HepG2 (cell line): ENCODE measurements around the gene SHISA5. TPM values are rescaled to one million over a fixed set of nuclear protein-coding genes. Genes with fewer than 3 reads are reported as not detected.

Experiments
- ARNT2 ChIP-seq: sonication (generic); formaldehyde crosslinking; IDR thresholded peaks from 2 replicates; pipeline ENCODE4 v1.8.0; 2022; ENCODE audit warnings: mild to moderate bottlenecking, low read depth, missing genetic modification reagents, moderate library complexity
- BCLAF1 ChIP-seq: fragments of 450-650 bp; IDR thresholded peaks from 2 replicates; pipeline ENCODE4 v1.6.1; 2017; ENCODE audit warnings: mild to moderate bottlenecking
- HCFC1 ChIP-seq: fragments of 150-350 bp; IDR thresholded peaks from 2 replicates; pipeline ENCODE4 v1.6.1; 2014; ENCODE audit warnings: low read depth, low read length
- HNF1B ChIP-seq: sonication (generic); formaldehyde crosslinking; IDR thresholded peaks from 2 replicates; pipeline ENCODE4 v1.5.1; 2020; ENCODE audit warnings: mild to moderate bottlenecking, moderate library complexity, missing genetic modification reagents
- KLF16 ChIP-seq, 2 experiments: sonication (generic) in 1 of 2; formaldehyde crosslinking in 1 of 2; IDR thresholded peaks; 2 replicates each; pipeline versions ENCODE4 v1.6.1 to v1.8.0; 2016 to 2023; ENCODE audit warnings: missing genetic modification reagents in 2 of 2, missing compliant biosample characterization in 1 of 2
- KMT2B ChIP-seq: IDR thresholded peaks from 2 replicates; pipeline ENCODE4 v1.6.1; 2016; ENCODE audit warnings: missing genetic modification reagents, missing compliant biosample characterization
- MEF2D ChIP-seq: sonication (generic); formaldehyde crosslinking; IDR thresholded peaks from 2 replicates; pipeline ENCODE4 v1.5.1; 2020; ENCODE audit warnings: mild to moderate bottlenecking, missing genetic modification reagents
- MXD3 ChIP-seq: IDR thresholded peaks from 2 replicates; pipeline ENCODE4 v1.6.1; 2016; ENCODE audit warnings: mild to moderate bottlenecking, missing biosample characterization, missing genetic modification reagents
- PAXIP1 ChIP-seq: sonication (generic); formaldehyde crosslinking; conservative IDR thresholded peaks from 2 replicates; pipeline ENCODE4 v1.4.0; 2020; ENCODE audit warnings: mild to moderate bottlenecking, missing genetic modification reagents, moderate library complexity
- TCF12 ChIP-seq, 2 experiments: fragments of 450-650 bp in 1 of 2; sonication (generic) in 1 of 2; formaldehyde crosslinking in 1 of 2; IDR thresholded peaks; 2 replicates each; pipeline versions ENCODE4 v1.6.1 to v1.8.0; 2017 to 2022; ENCODE audit warnings: antibody characterized with exemption in 1 of 2, mild to moderate bottlenecking in 1 of 2, missing genetic modification reagents in 1 of 2, moderate library complexity in 1 of 2
- TSC22D2 ChIP-seq: sonication (generic); formaldehyde crosslinking; IDR thresholded peaks from 2 replicates; pipeline ENCODE4 v1.5.1; 2020; ENCODE audit warnings: missing genetic modification reagents, mild to moderate bottlenecking, borderline replicate concordance
- ZBTB26 ChIP-seq: IDR thresholded peaks from 2 replicates; pipeline ENCODE4 v1.6.1; 2016; ENCODE audit warnings: missing compliant biosample characterization, missing genetic modification reagents, borderline replicate concordance
- ZEB1 ChIP-seq: IDR thresholded peaks from 2 replicates; pipeline ENCODE4 v1.6.1; 2012; ENCODE audit warnings: mild to moderate bottlenecking, low read depth, inconsistent platforms; ENCODE audit not compliant: insufficient replicate concordance
- ZNF484 ChIP-seq: sonication (generic); formaldehyde crosslinking; IDR thresholded peaks from 2 replicates; pipeline ENCODE4 v1.5.1; 2020; ENCODE audit warnings: mild to moderate bottlenecking, low read depth, missing genetic modification reagents, borderline replicate concordance
- ZSCAN5A ChIP-seq: sonication (generic); formaldehyde crosslinking; IDR thresholded peaks from 2 replicates; pipeline ENCODE4 v1.8.0; 2022; ENCODE audit warnings: mild to moderate bottlenecking, missing genetic modification reagents, borderline replicate concordance
- polyA plus RNA-seq, 8 experiments: library from polyadenylated mRNA; depleted of rRNA in 3 of 8; stranded (reverse) in 7 of 8; unstranded in 1 of 8; fragments of >200 nt; fragmentation: Illumina TruSeq in 4 of 8; extraction: Trizol in 4 of 8; gene quantifications; 2 replicates each; pipeline versions ENCODE4 v1.2.1 to v1.2.3, GENCODE V29; 2011 to 2016; ENCODE audit warnings: low read depth in 4 of 8, missing spikeins in 1 of 8, mixed read lengths in 1 of 8; ENCODE audit not compliant: insufficient read depth in 1 of 8
- total RNA-seq, 5 experiments: library from RNA; depleted of rRNA; stranded (reverse); fragments of >200 nt; fragmentation: Illumina TruSeq; extraction: Trizol; gene quantifications; 2 replicates each; pipeline ENCODE4 v1.2.3, GENCODE V29; 2016; ENCODE audit warnings: low read depth in 1 of 5

The SHISA5 gene
- total and polyA plus RNA-seq, 2 of the 13 experiments (the other 11 are each of a cell fraction or from before 2014, with no cell fraction given) = 75.8 to 91.4 TPM

GRCh38 chr3:48439820-48440589 lies 64.0 kb downstream of the SHISA5 start, which contains the start of the genes CCDC51 and TMA7 (continued):
- TF ChIP-seq HNF1B (CRISPR knock-in tag) (peak; percentile 87), KMT2B (CRISPR knock-in tag) (peak; percentile 90), ARNT2 (CRISPR knock-in tag) (peak; percentile 75), ZSCAN5A (peak; percentile 55; the same call in 1 of the 2 replicates), MEF2D (CRISPR knock-in tag) (peak; percentile 78; the same call in 1 of the 2 replicates), ZEB1 (peak; percentile 77), BCLAF1 (no peak), HCFC1 (peak; percentile 58), PAXIP1 (CRISPR knock-in tag) (peak; percentile 43; the same call in 1 of the 2 replicates), TSC22D2 (CRISPR knock-in tag) (peak; percentile 5; the same call in 1 of the 2 replicates), ZBTB26 (CRISPR knock-in tag) (0 out of 2 replicates have a peak, but pooled peaks have one; percentile 44), ZNF484 (CRISPR knock-in tag) (no peak), TCF12 (IDR thresholded peaks at IDR 0.05) (no peak), TCF12 (CRISPR knock-in tag; IDR thresholded peaks at IDR 0.05) (peak; percentile 81), MXD3 (peak; percentile 89), KLF16 (CRISPR knock-in tag; IDR thresholded peaks at IDR 0.05) (peak in 1 of 2 experiments; percentile 80; a peak in 2 of 4 replicates)
